Pancreas (tissue), 10 donors: ENCODE measurements around the gene ZNF831. TPM values are rescaled to one million over a fixed set of nuclear protein-coding genes. Genes with fewer than 3 reads are reported as not detected.

Experiments used
- ATAC-seq, 4 donors: fragments of 200-7000 bp; cut with Tn5 transposase; one replicate each; pipeline versions ENCODE4 v1.8.0 to v1.9.1; 2020; ENCODE audit warnings: mild to moderate bottlenecking in 4 of 4, moderate library complexity in 4 of 4
- DNase-seq, 6 donors: peaks; one replicate each; pipeline ENCODE4 v3.0.0-alpha.2; 2020
- FAIRE-seq: peaks from 2 replicates; lab custom pipeline; 2012; peaks lifted over from hg19 to GRCh38; lab: Jason Lieb, UNC
- H3K27ac ChIP-seq, 4 donors: fragments of 200-600 bp; sonication (generic); 1 replicate in 3 of 4; 2 replicates in 1 of 4; pipeline versions ENCODE4 v1.5.0 to v1.8.0; 2020
- H3K27me3 ChIP-seq, 4 donors: fragments of 200-600 bp; one replicate each; pipeline ENCODE4 v1.8.0; 2021
- H3K36me3 ChIP-seq, 3 donors: fragments of 200-600 bp; sonication (generic) in 1 of 3; one replicate each; pipeline versions ENCODE4 v1.5.0 to v1.8.0; 2020 to 2021
- H3K4me1 ChIP-seq, 3 donors: fragments of 200-600 bp; one replicate each; pipeline ENCODE4 v1.8.0; 2021
- H3K4me3 ChIP-seq, 4 donors: fragments of 200-600 bp; sonication (generic) in 2 of 4; one replicate each; pipeline versions ENCODE4 v1.5.0 to v1.8.0; 2020 to 2021
- H3K9me3 ChIP-seq, 4 donors: fragments of 200-600 bp; one replicate each; pipeline ENCODE4 v1.8.0; 2021
- WGBS, 2 donors: extraction: QIAGEN DNeasy Blood & Tissue Kit; methylation state at CpG; one replicate each; pipeline ENCODE4 v1.1.7; 2013; 5-methylcytosine and 5-hydroxymethylcytosine counted together
- intact Hi-C, 3 donors: fragments of 100-400 bp; cut with DNase I; formaldehyde crosslinking; loops; one replicate each; pipeline versions ENCODE4 v1.11.1 to v1.14.2; 2022
- polyA plus RNA-seq, 2 donors: library from polyadenylated mRNA; stranded (reverse); fragments of 200-250 nt; gene quantifications; one replicate each; pipeline ENCODE4 v1.2.3, GENCODE V29; 2013
- total RNA-seq, 6 donors: library from RNA; stranded (reverse); fragmentation: NEBNext Ultra II Directional in 4 of 6; extraction: Animal tissue kit (Norgen Biotek cat#: 25700) in 4 of 6; gene quantifications; one replicate each; pipeline versions ENCODE4 v1.2.1 to v1.2.4, GENCODE V29; 2021 to 2023
- TF ChIP-seq, protein P1 (sequence below), 4 donors: fragments of 200-600 bp; sonication (generic) in 3 of 4; IDR thresholded peaks; one replicate each; pipeline versions ENCODE4 v1.5.0 to v1.8.0; 2021; ENCODE audit warnings: antibody characterized with exemption in 4 of 4
- donor health status: healthy with polysubstance abuse.
- donor health status: DM: no; HTN: no; CAD: no; lungs with moderate emphysema.
- donor health status: DM: no; HTN: no; CAD: no.
- donor health status: control.
- donor health status: control.
- donor health status: Bipolar disorder and iron deficiency.
- donor health status: DM: yes; HTN: yes; CAD: no.
- donor health status: DM: no; HTN: no; CAD: no.
- donor health status: DM: no; HTN: no; CAD: no.
- donor health status: DM: yes; HTN: yes; CAD: no.

The ZNF831 gene
- total and polyA plus RNA-seq, 8 donors = 0.04 to 0.23 (median 0.16) TPM

DNA sequence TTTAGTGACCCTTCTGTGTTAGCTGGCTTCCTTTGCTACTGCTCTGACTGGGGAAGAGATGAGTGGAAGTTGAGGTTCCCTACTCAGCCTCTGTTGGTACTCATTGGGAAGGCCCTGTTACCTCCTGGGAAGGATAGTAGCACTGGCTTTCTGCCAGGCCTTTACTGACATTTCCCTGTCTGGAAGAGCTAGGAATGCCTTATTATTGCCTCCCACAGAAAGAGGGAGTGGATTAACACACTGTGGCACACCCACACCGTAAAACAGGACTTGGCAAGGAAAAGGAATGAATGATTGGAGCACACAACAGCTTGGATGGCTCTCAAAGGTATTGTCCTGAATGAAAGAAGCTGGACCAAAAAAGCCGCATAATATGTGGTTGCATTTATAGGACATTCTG is 12.2 kb downstream of the ZNF831 start:
- FAIRE-seq = no peak
- TF ChIP-seq, protein P1, sequence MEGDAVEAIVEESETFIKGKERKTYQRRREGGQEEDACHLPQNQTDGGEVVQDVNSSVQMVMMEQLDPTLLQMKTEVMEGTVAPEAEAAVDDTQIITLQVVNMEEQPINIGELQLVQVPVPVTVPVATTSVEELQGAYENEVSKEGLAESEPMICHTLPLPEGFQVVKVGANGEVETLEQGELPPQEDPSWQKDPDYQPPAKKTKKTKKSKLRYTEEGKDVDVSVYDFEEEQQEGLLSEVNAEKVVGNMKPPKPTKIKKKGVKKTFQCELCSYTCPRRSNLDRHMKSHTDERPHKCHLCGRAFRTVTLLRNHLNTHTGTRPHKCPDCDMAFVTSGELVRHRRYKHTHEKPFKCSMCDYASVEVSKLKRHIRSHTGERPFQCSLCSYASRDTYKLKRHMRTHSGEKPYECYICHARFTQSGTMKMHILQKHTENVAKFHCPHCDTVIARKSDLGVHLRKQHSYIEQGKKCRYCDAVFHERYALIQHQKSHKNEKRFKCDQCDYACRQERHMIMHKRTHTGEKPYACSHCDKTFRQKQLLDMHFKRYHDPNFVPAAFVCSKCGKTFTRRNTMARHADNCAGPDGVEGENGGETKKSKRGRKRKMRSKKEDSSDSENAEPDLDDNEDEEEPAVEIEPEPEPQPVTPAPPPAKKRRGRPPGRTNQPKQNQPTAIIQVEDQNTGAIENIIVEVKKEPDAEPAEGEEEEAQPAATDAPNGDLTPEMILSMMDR (IDR thresholded peaks at IDR 0.05) = no peak
- no peaks in the 10 kb centered on the region for H3K9me3 ChIP-seq
- H3K27me3 ChIP-seq = no peaks in the 10 kb centered on the region
- no peak overlapping the region for H3K27ac ChIP-seq
- H3K36me3 ChIP-seq = no peaks in the 10 kb centered on the region
- no peaks in the 10 kb centered on the region for H3K4me1 ChIP-seq
- no peak overlapping the region for H3K4me3 ChIP-seq
- 70 to 73% methylated on average over 2 of the region's 2 CpGs for WGBS, 2 donors
- no peak for ATAC-seq
- intact Hi-C loops = no loop called here
- DNase-seq = no peak

DNA sequence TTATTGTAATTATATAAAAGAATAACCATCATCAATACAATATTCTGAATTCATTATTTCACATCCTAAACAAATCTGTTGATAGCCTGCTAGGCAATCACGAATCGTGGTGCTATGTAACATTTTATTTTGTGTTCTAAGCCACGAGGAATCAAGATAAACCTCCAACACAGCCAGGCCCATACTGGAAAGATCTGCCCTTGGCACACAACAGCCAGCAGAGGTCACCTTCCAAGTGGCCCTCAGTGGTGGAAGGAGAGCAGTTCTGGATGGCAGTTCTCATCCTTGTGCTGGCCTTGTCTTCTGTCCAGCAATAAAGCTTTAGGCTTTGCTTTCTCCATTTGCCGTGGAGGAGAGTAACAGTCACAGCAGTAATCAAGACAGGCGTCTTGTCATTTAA is 13.2 kb downstream of the ZNF831 start:
- H3K4me1 ChIP-seq = no peaks in the 10 kb centered on the region
- no peaks in the 10 kb centered on the region for H3K36me3 ChIP-seq
- 49 to 69% methylated on average over 5 of the region's 5 CpGs for WGBS, 2 donors
- ATAC-seq (no peak), FAIRE-seq (no peak), DNase-seq (no peak)
- TF ChIP-seq, protein P1 (IDR thresholded peaks at IDR 0.05) = no peak
- no peak overlapping the region for H3K4me3 ChIP-seq
- no peaks in the 10 kb centered on the region for H3K27me3 ChIP-seq
- H3K27ac ChIP-seq = no peak overlapping the region
- intact Hi-C loops = no loop called here
- no peaks in the 10 kb centered on the region for H3K9me3 ChIP-seq

DNA sequence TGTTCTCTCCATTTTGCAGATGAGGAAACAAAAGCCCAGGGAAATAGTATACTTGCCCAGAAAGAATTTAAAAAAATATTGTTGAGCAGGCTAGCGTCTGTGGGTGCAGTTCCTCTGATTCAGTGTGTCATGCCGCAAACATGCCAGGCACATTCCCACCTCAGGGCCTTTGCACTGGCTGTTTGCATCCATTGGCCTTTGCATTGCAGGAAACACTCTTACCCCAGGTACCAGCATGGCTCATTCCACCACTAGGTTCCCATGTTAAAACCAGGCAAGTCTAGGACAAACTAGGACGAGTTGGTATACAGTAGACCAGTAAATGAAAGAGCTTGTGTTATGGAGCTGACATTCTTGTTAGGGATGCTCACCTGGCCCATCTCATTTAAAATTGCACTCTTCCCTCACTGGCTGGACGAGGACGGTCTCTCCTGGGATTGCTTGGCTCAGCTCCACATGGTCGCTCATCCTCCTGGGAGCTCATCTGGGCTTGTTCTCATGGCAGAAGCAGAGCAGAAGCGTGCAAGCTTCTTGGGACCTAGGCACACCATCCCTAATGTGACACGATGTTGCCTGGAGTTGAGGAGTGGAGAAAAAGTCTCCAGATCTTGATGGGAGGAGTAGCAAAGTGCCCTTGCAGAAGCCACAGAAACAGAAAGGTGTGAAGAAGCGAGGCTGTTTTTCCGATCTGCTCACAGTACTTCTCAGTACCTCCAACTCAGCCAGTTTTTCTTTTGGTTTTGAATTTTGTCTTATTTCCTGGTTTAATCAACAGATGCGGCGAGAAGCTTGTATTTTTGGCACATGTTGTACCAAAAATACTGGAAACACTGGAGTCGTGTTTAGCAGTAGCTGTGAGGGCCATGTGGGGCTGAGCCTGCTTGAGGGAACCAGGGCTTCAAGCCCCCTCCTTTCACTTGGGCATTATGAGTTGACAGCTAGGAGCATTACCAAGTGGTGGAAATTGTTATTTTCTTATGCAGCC is 13.9 kb downstream of the ZNF831 start:
- no peak for FAIRE-seq
- H3K9me3 ChIP-seq = no peaks in the 10 kb centered on the region
- H3K27me3 ChIP-seq = no peaks in the 10 kb centered on the region
- H3K4me3 ChIP-seq = no peak overlapping the region
- no peaks in the 10 kb centered on the region for H3K36me3 ChIP-seq
- H3K27ac ChIP-seq = no peak overlapping the region
- H3K4me1 ChIP-seq = no peaks in the 10 kb centered on the region
- no peak for DNase-seq
- WGBS, 2 donors = 70 to 81% methylated on average over 13 of the region's 13 CpGs
- TF ChIP-seq, protein P1 (IDR thresholded peaks at IDR 0.05) = no peak
- intact Hi-C loops = no loop called here
- no peak for ATAC-seq

DNA sequence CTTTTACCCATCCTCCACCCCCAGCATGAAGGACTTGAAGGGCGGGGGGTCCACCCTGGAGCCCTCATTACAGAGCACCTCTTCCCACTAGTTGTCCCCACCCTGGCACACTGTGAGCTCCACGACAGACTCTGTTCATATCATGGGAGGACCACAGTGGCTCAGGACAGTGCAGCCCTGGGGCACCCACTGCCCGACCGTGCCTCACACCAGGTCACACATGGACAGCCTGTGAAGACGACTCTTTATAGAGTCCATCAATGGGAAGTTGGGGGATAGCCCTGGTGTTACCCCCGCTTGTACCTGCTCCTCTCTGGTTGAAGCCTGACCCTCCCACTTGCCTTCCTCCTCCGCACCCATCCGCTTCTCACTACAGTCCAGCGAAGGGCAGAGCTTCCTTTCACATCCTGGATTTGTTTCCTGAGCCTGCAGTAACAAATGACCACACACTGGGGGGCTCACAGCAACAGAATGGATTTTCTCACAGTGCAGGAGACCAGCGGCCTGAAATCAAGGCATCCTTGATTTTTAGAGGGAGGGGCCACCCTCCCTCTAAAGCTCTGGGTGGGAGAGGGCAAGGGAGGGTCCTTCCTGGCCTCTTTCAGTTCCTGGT is 15.5 kb downstream of the ZNF831 start:
- TF ChIP-seq, protein P1 (IDR thresholded peaks at IDR 0.05) = no peak
- DNase-seq (no peak), FAIRE-seq (no peak), ATAC-seq (no peak)
- intact Hi-C loops = no loop called here
- 54 to 66% methylated on average over 10 of the region's 10 CpGs for WGBS, 2 donors
- Histone ChIP-seq H3K27me3 (no peaks in the 10 kb centered on the region), H3K27ac (no peak overlapping the region), H3K4me1 (no peaks in the 10 kb centered on the region), H3K36me3 (no peaks in the 10 kb centered on the region), H3K9me3 (no peaks in the 10 kb centered on the region), H3K4me3 (no peak overlapping the region)
